ENCODE results near the gene RPL28. TPM values are rescaled to one million over a fixed set of nuclear protein-coding genes. Genes with fewer than 3 reads are reported as not detected.

Gene RPL28
- total RNA-seq, 4 donors from 2014 or later: 116 to 394 (median 283) TPM

DNA sequence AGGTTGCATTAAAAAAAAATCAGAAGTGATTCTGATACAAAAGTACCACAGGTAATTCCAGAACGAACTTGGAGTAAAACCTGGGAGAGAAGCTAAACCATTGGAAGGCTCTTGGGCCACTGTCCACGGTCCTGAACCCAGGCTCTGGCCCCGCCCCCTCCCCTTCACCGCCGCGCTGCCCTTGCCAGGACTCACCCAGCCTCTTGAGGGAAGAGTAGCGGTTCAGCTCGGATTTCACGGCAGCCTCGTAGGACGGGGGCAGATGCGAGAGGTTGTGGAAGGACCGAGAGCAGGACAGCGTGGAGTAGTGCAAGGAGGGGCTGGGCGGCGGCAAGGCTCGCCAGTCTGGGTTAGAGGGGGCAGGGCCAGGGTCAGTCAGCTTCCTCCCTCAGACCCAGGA lies 51.7 kb downstream of the RPL28 start:
- DNase-seq: no peak
- Histone ChIP-seq H3K9me3 (no peaks in the 10 kb centered on the region), H3K36me3 (no peaks in the 10 kb centered on the region), H3K4me1 (peaks cover 0 to 20% (median 9%) of the 10 kb centered on the region in 4 donors), H3K27ac (no peak overlapping the region), H3K4me3 (no peak overlapping the region), H3K27me3 (peaks cover 0 to 45% of the 10 kb centered on the region in 2 donors)
- TF ChIP-seq CTCF (IDR thresholded peaks at IDR 0.05) (no peak), POLR2A (IDR thresholded peaks at IDR 0.05) (no peak)

- H3K4me1 ChIP-seq: peaks cover 0 to 24% (median 9%) of the 10 kb centered on the region in 4 donors
- H3K9me3 ChIP-seq: no peaks in the 10 kb centered on the region
- peaks cover 0 to 48% of the 10 kb centered on the region in 2 donors for H3K27me3 ChIP-seq
- H3K27ac ChIP-seq: no peak overlapping the region
- H3K4me3 ChIP-seq: no peak overlapping the region
- no peaks in the 10 kb centered on the region for H3K36me3 ChIP-seq
- TF ChIP-seq CTCF (IDR thresholded peaks at IDR 0.05) (no peak), POLR2A (IDR thresholded peaks at IDR 0.05) (no peak)
- DNase-seq: no peak
Measured at GRCh38 chr19:55439052-55439451, 53.3 kb downstream of the RPL28 start.

DNA sequence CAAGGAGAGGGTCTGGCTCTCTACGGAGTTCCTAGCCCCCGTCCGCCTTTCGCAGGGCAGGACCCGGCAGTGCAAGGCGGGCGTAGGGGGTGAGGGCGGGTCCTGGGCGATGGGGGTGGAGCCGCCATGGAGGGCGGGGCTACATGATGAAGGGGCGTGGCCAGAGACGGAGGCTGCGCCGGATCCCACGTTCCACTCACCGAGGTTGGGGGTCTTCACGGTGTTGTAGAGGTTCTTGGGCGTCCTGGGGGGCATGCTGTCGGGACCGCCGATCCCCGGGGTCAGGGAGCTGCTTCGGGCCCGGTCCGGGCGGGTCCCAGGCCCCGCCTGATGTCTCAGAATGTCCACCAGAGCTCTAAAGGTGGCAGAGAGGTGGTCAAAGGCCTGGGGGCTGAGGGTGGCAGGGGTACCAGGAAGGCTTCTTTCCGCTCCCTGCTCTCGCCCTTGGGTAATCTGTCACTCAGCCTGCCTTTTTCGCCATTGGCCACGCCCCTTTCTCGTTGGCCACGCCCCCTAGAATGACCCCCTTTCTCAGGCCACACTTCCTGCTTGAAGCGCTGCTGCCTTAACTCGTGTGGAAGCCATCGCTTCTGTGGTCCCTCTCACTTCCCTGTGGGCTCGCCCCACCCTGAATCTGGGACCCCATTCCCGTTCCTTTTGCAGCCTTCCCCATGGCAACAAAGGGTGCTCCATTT lies 54.8 kb downstream of the RPL28 start:
- TF ChIP-seq POLR2A (IDR thresholded peaks at IDR 0.05) (no peak), CTCF (IDR thresholded peaks at IDR 0.05) (no peak)
- Histone ChIP-seq H3K4me1 (peaks cover 0 to 24% (median 9%) of the 10 kb centered on the region in 4 donors), H3K27me3 (peaks cover 0 to 57% of the 10 kb centered on the region in 2 donors)

GRCh38 chr19:55441319-55441691 lies 55.6 kb downstream of the RPL28 start:
- TF ChIP-seq CTCF (IDR thresholded peaks at IDR 0.05): no peak
- no peak for TF ChIP-seq POLR2A (IDR thresholded peaks at IDR 0.05)
- no peak overlapping the region for H3K4me3 ChIP-seq
- peaks cover 0 to 24% (median 9%) of the 10 kb centered on the region in 4 donors for H3K4me1 ChIP-seq
- DNase-seq: no peak
- H3K9me3 ChIP-seq: no peaks in the 10 kb centered on the region
- H3K36me3 ChIP-seq: no peaks in the 10 kb centered on the region
- peaks cover 0 to 57% of the 10 kb centered on the region in 2 donors for H3K27me3 ChIP-seq
- no peak overlapping the region for H3K27ac ChIP-seq

More for the DNA sequence above, 54.8 kb downstream of the RPL28 start:
- Histone ChIP-seq H3K4me3 (no peak overlapping the region), H3K27ac (no peak overlapping the region), H3K9me3 (no peaks in the 10 kb centered on the region), H3K36me3 (no peaks in the 10 kb centered on the region)
- no peak for DNase-seq

GRCh38 chr19:55441692-55442321 lies 56.1 kb downstream of the RPL28 start:
- Histone ChIP-seq H3K27ac (no peak overlapping the region), H3K9me3 (no peaks in the 10 kb centered on the region), H3K27me3 (peaks cover 0 to 57% of the 10 kb centered on the region in 2 donors), H3K36me3 (no peaks in the 10 kb centered on the region), H3K4me3 (no peak overlapping the region), H3K4me1 (peaks cover 0 to 24% (median 9%) of the 10 kb centered on the region in 4 donors)
- TF ChIP-seq CTCF (IDR thresholded peaks at IDR 0.05) (no peak), POLR2A (IDR thresholded peaks at IDR 0.05) (no peak)
- no peak for DNase-seq
